HEK293 (cell line): ENCODE data around the gene WFS1.

ENCODE experiments used
- GLI2 ChIP-seq: fragments of 450-650 bp; formaldehyde crosslinking; IDR thresholded peaks from 2 replicates; pipeline ENCODE4; 2017; ENCODE audit warnings: missing biosample characterization, missing genetic modification characterization, low read depth, borderline replicate concordance
- ZNF555 ChIP-seq: fragments of 450-650 bp; formaldehyde crosslinking; conservative IDR thresholded peaks from 2 replicates; pipeline ENCODE4 v1.5.1; 2017; ENCODE audit warnings: missing biosample characterization, mild to moderate bottlenecking, missing genetic modification characterization, inconsistent platforms
- ZNF707 ChIP-seq: fragments of 450-650 bp; formaldehyde crosslinking; IDR thresholded peaks from 2 replicates; pipeline ENCODE4 v1.5.1; 2016; ENCODE audit warnings: missing biosample characterization, missing genetic modification characterization
- ZNF792 ChIP-seq: fragments of 450-650 bp; formaldehyde crosslinking; IDR thresholded peaks from 2 replicates; pipeline ENCODE4 v1.5.1; 2016; ENCODE audit warnings: missing biosample characterization, missing genetic modification characterization
- TF ChIP-seq, protein P1 (sequence below): fragments of 450-650 bp; formaldehyde crosslinking; IDR thresholded peaks from 2 replicates; pipeline ENCODE4 v1.5.1; 2016; ENCODE audit warnings: missing biosample characterization, missing genetic modification characterization

DNA sequence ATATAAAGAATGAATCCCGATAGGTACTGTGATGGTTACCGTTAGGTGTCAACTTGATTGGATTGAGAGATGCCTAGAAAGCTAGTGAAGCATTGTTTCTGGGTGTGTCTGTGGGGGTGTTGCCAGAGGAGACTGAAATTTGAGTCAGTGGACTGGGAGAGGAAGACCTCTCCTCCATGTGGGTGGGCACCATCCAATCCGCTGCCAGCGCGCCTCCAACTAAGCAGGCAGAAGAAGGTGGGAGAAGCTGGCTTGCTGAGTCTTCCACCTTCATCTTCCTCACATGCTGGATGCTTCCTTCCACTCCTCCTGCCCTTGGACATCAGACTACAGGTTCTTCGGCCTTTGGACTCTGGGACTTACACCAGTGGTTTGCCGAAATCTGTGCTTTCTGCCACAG, 40.1 kb downstream of the WFS1 start:
- TF ChIP-seq, protein P1, sequence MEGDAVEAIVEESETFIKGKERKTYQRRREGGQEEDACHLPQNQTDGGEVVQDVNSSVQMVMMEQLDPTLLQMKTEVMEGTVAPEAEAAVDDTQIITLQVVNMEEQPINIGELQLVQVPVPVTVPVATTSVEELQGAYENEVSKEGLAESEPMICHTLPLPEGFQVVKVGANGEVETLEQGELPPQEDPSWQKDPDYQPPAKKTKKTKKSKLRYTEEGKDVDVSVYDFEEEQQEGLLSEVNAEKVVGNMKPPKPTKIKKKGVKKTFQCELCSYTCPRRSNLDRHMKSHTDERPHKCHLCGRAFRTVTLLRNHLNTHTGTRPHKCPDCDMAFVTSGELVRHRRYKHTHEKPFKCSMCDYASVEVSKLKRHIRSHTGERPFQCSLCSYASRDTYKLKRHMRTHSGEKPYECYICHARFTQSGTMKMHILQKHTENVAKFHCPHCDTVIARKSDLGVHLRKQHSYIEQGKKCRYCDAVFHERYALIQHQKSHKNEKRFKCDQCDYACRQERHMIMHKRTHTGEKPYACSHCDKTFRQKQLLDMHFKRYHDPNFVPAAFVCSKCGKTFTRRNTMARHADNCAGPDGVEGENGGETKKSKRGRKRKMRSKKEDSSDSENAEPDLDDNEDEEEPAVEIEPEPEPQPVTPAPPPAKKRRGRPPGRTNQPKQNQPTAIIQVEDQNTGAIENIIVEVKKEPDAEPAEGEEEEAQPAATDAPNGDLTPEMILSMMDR (tag by site-specific recombination), result no peak
- TF ChIP-seq ZNF555 (tag by site-specific recombination) (no peak), ZNF792 (tag by site-specific recombination) (no peak), ZNF707 (no peak), GLI2 (tag by site-specific recombination) (no peak)
